Psoas muscle (tissue), 8 donors: ENCODE data around the gene RBM18. TPM values are rescaled to one million over a fixed set of nuclear protein-coding genes. Genes with fewer than 3 reads are reported as not detected.

Source experiments
- ATAC-seq, 4 donors: fragments of 200-7000 bp; cut with Tn5 transposase; one replicate each; pipeline ENCODE4 v1.9.1; 2020; ENCODE audit warnings: moderate library complexity in 3 of 4, mild to moderate bottlenecking in 2 of 4
- DNase-seq, 2 donors: peaks; one replicate each; pipeline ENCODE4 v3.0.0-alpha.2; 2020
- H3K27ac ChIP-seq: fragments of 200-600 bp; one replicate; pipeline ENCODE4 v1.8.0; 2022
- H3K27me3 ChIP-seq, 3 donors: fragments of 200-600 bp in 1 of 3; one replicate each; pipeline versions ENCODE4 v1.6.1 to v1.8.0; 2013 to 2022; ENCODE audit warnings: low read length in 2 of 3, mild to moderate bottlenecking in 2 of 3, moderate library complexity in 1 of 3; ENCODE audit not compliant: insufficient read depth in 3 of 3
- H3K36me3 ChIP-seq, 2 donors: fragments of 200-600 bp in 1 of 2; one replicate each; pipeline versions ENCODE4 v1.6.1 to v1.8.0; 2013 to 2022; ENCODE audit warnings: low read depth in 1 of 2, mild to moderate bottlenecking in 1 of 2, moderate library complexity in 1 of 2; ENCODE audit not compliant: insufficient read depth in 1 of 2
- H3K4me1 ChIP-seq: fragments of 200-600 bp; one replicate; pipeline ENCODE4 v1.8.0; 2022
- H3K4me3 ChIP-seq: fragments of 200-600 bp; one replicate; pipeline ENCODE4 v1.8.0; 2022; ENCODE audit warnings: mild to moderate bottlenecking
- H3K9me3 ChIP-seq: fragments of 200-600 bp; one replicate; pipeline ENCODE4 v1.8.0; 2022
- WGBS, 3 donors: extraction: QIAGEN DNeasy Blood & Tissue Kit; methylation state at CpG; one replicate each; pipeline versions ENCODE4 v1.1.6 to v1.1.7; 2013; 5-methylcytosine and 5-hydroxymethylcytosine counted together
- intact Hi-C, 2 donors: fragments of 100-400 bp; cut with DNase I; formaldehyde crosslinking; loops; one replicate each; pipeline versions ENCODE4 v1.11.0 to v1.14.2; 2022
- polyA plus RNA-seq, 3 donors: library from polyadenylated mRNA; stranded (reverse); fragments of 200-250 nt; gene quantifications; one replicate each; pipeline ENCODE4 v1.2.3, GENCODE V29; 2013
- total RNA-seq, 4 donors: library from RNA; stranded (reverse); fragmentation: NEBNext Ultra II Directional in 2 of 4; extraction: Animal tissue kit (Norgen Biotek cat#: 25700) in 2 of 4; gene quantifications; one replicate each; pipeline versions ENCODE4 v1.2.1 to v1.2.4, GENCODE V29; 2021 to 2023
- TF ChIP-seq, protein P1 (sequence below): fragments of 200-600 bp; IDR thresholded peaks from one replicate; pipeline ENCODE4 v1.8.0; 2022; ENCODE audit warnings: antibody characterized with exemption
- donor health status: healthy with polysubstance abuse.
- donor health status: DM: no; HTN: no; CAD: no; lungs with moderate emphysema.
- donor health status: Bipolar disorder and iron deficiency.
- donor health status: healthy.
- donor health status: DM: yes; HTN: yes; CAD: no.
- donor health status: DM: no; HTN: no; CAD: no.
- donor health status: DM: no; HTN: no; CAD: no.
- donor health status: DM: yes; HTN: yes; CAD: no.

Gene RBM18
- total and polyA plus RNA-seq, 7 donors: 16.8 to 41.7 (median 33.7) TPM

DNA sequence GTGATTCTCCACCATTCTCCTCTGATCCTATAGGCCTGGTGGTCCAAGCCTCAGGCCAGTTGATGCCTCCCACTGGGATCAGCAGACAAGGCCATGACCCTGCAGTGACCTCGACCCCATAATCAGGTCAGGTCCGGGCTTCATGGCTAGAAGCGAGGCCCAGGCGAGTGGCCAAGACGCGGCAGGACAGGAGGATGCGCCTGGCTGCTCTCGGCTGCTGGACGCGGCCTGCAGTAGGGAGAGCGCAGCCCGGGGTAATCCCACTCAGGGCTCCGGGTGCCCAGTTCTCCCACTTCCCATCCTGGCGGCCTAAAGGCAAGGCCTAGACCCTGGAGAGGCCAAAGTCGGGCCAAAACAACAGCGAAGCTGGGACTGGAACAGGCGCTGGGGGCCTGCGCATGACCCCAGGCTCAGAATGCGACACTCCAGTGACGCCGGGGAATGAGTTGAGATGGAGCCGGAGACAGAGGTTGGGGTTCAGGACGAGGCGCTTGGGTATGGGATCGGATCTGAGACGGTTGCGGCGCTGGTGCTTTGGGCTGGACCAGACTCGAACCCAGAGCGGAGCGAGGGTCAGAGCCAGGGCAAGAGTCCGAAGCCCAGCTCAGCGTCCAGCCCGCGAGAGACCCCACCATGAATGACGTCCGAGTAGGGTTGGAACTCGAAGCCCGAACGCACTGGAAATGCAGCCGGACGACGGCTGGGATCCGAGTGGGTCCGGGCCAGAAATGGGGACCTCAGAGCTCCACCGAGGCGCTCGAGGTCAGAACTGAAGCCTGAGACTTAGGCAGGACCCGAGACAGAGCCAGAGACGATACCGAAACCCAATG lies 39.1 kb downstream of the RBM18 start:
- 76 to 80% (median 79%) methylated on average over 51 of the region's 51 CpGs for WGBS, 3 donors
- no peaks in the 10 kb centered on the region for H3K36me3 ChIP-seq
- DNase-seq (no peak), ATAC-seq (no peak)
- H3K4me1 ChIP-seq: no peaks in the 10 kb centered on the region
- H3K27me3 ChIP-seq: peaks cover 0 to 92% (median 42%) of the 10 kb centered on the region in 3 donors
- H3K9me3 ChIP-seq: no peaks in the 10 kb centered on the region
- intact Hi-C loops: loop anchor here in 1 of 2 donors (5.0 kb wide), 1 partner anchor 127 kb away; no protein-coding TSS in a partner anchor
- TF ChIP-seq, protein P1, sequence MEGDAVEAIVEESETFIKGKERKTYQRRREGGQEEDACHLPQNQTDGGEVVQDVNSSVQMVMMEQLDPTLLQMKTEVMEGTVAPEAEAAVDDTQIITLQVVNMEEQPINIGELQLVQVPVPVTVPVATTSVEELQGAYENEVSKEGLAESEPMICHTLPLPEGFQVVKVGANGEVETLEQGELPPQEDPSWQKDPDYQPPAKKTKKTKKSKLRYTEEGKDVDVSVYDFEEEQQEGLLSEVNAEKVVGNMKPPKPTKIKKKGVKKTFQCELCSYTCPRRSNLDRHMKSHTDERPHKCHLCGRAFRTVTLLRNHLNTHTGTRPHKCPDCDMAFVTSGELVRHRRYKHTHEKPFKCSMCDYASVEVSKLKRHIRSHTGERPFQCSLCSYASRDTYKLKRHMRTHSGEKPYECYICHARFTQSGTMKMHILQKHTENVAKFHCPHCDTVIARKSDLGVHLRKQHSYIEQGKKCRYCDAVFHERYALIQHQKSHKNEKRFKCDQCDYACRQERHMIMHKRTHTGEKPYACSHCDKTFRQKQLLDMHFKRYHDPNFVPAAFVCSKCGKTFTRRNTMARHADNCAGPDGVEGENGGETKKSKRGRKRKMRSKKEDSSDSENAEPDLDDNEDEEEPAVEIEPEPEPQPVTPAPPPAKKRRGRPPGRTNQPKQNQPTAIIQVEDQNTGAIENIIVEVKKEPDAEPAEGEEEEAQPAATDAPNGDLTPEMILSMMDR: no peak
- no peak overlapping the region for H3K4me3 ChIP-seq
- H3K27ac ChIP-seq: no peak overlapping the region

DNA sequence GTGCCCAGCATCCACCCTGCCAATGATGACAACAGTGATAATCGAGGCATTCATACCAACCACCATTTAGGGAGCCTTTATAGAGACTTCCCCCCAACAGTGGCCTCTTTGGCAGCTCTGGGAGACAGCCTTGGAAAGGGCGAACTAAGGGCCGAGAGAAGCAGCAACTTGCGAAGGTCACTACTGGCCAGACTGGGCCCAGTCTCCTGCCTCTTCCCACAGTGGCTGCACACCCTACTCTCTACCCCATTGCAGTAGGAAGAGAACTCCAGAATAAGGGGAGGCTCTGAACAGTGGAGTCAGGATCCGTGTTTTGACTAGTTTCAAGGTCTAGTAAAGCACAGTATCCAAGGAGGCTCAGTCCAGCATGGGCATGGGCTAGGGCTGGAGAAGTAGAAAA lies 41.2 kb downstream of the RBM18 start:
- peaks cover 14% of the 10 kb centered on the region for H3K4me1 ChIP-seq
- intact Hi-C loops: loop anchor here (5.0 kb wide), 2 partner anchors 61 to 96 kb away; no protein-coding TSS in a partner anchor

DNA sequence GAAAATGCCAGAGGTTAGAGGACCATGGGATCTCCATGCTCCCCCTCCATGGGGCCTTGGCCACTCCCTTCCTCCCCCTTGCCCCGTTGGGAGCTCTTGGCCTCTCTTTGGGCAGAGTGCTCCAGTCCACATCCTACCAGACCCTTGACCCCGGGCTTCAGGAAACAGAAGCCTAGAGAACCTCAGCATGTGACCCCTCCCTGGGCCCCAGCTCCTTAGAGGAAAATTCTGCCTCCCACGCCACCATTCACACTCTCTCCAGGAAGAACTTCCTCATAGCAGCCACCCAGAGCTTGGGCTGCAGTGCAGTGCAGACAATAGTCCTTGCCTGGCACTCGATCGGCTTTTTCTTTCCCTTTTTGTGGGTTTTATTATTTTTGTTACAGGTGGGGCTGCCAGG lies 41.8 kb downstream of the RBM18 start:
- H3K4me1 ChIP-seq: peaks cover 14% of the 10 kb centered on the region
- TF ChIP-seq, protein P1: no peak
- H3K27ac ChIP-seq: no peak overlapping the region
- intact Hi-C loops: loop anchor here (5.0 kb wide), 2 partner anchors 60 to 95 kb away; no protein-coding TSS in a partner anchor
- no peaks in the 10 kb centered on the region for H3K9me3 ChIP-seq
- peaks cover 0 to 92% (median 41%) of the 10 kb centered on the region in 3 donors for H3K27me3 ChIP-seq
- no peak overlapping the region for H3K4me3 ChIP-seq
- WGBS, 3 donors: 45 to 56% (median 53%) methylated on average over 5 of the region's 5 CpGs
- DNase-seq (no peak), ATAC-seq (no peak)
- no peaks in the 10 kb centered on the region for H3K36me3 ChIP-seq

More for the DNA sequence above, 41.2 kb downstream of the RBM18 start:
- H3K36me3 ChIP-seq: no peaks in the 10 kb centered on the region
- H3K4me3 ChIP-seq: no peak overlapping the region
- TF ChIP-seq, protein P1: no peak
- DNase-seq (no peak), ATAC-seq (no peak)
- no peaks in the 10 kb centered on the region for H3K9me3 ChIP-seq
- H3K27ac ChIP-seq: no peak overlapping the region
- WGBS, 3 donors: 76 to 79% (median 77%) methylated on average over 5 of the region's 5 CpGs
- peaks cover 0 to 91% (median 45%) of the 10 kb centered on the region in 3 donors for H3K27me3 ChIP-seq

DNA sequence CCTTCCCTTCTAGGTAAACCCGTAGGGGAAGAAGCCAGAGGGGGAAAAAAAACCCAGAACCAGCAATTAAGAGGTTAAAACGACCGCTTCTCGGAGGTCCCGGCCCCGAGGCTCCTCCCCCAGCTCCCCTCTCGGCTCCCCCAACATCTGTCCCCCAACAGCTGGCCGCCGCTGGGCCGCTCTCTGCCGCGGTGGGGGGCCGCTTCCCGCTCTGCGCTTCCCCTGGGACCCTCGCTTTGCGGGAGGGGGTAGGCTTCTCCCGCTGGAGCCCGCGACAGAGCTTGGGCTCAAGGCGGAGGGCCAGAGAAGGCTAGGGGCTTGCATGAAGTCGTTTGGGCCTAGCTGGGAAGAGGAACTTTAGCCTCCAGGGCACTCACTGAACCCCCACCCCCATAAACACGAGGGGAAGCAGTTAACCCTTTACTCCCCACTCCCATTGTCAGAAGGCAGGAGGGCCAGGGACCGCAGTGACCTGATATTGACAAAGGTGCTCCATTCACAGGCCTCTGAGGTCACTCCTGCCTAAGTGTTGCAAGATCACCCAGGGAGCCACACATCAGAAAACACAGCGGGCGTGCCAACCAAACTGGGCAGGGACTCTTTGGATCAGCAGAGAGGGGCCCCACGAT lies 43.3 kb downstream of the RBM18 start:
- Histone ChIP-seq H3K27me3 (peaks cover 0 to 92% (median 30%) of the 10 kb centered on the region in 3 donors), H3K4me1 (peaks cover 14% of the 10 kb centered on the region), H3K36me3 (no peaks in the 10 kb centered on the region), H3K4me3 (no peak overlapping the region), H3K9me3 (no peaks in the 10 kb centered on the region), H3K27ac (no peak overlapping the region)
- TF ChIP-seq, protein P1: no peak
- intact Hi-C loops: loop anchor here (5.0 kb wide), 2 partner anchors 59 to 94 kb away; no protein-coding TSS in a partner anchor
- DNase-seq: no peak
- WGBS, 3 donors: 26 to 31% (median 29%) methylated on average over 20 to 27 of the region's 27 CpGs
- ATAC-seq: no peak
